Measurements from ENCODE around the gene ANKRD60. TPM values are rescaled to one million over a fixed set of nuclear protein-coding genes. Genes with fewer than 3 reads are reported as not detected.

The ANKRD60 gene
- total RNA-seq, 1 experiment from 2014 or later, result not detected

GRCh38 chr20:58194175-58194791 lies 34.2 kb downstream of the ANKRD60 start:
- DNase-seq (ENCODE audit: low read depth), result no peak

- DNase-seq (ENCODE audit: low read depth), result no peak
These were observed 35.9 kb downstream of the ANKRD60 start for GRCh38 chr20:58192567-58192966.

GRCh38 chr20:58192065-58192464 lies 36.4 kb downstream of the ANKRD60 start:
- DNase-seq (ENCODE audit: low read depth), result no peak

GRCh38 chr20:58188527-58188926 lies 39.9 kb downstream of the ANKRD60 start:
- no peak for DNase-seq (ENCODE audit: low read depth)

- DNase-seq (ENCODE audit: low read depth), result no peak
These were observed 43.5 kb downstream of the ANKRD60 start for GRCh38 chr20:58184984-58185383.

GRCh38 chr20:58184063-58184462 lies 44.4 kb downstream of the ANKRD60 start:
- no peak for DNase-seq (ENCODE audit: low read depth)

- no peak for DNase-seq (ENCODE audit: low read depth)
These were observed 45.8 kb downstream of the ANKRD60 start for GRCh38 chr20:58182521-58183140.

GRCh38 chr20:58179432-58180099 lies 48.9 kb downstream of the ANKRD60 start:
- peak; percentile 67 for DNase-seq (ENCODE audit: low read depth)

GRCh38 chr20:58179083-58179431 lies 49.4 kb downstream of the ANKRD60 start:
- no peak for DNase-seq (ENCODE audit: low read depth)

- DNase-seq (ENCODE audit: low read depth), result no peak
These were observed 50.7 kb downstream of the ANKRD60 start for GRCh38 chr20:58177799-58178198.

- DNase-seq (ENCODE audit: low read depth), result no peak
These were observed 52.6 kb downstream of the ANKRD60 start for GRCh38 chr20:58175836-58176235.

- DNase-seq (ENCODE audit: low read depth), result no peak
These were observed 53.0 kb downstream of the ANKRD60 start for GRCh38 chr20:58175425-58175824.

GRCh38 chr20:58174708-58175280 lies 53.7 kb downstream of the ANKRD60 start:
- peak; percentile 41 for DNase-seq (ENCODE audit: low read depth)

GRCh38 chr20:58173930-58174707 lies 54.3 kb downstream of the ANKRD60 start:
- DNase-seq (ENCODE audit: low read depth), result peak; percentile 36

GRCh38 chr20:58173091-58173490 lies 55.4 kb downstream of the ANKRD60 start:
- no peak for DNase-seq (ENCODE audit: low read depth)

- no peak for DNase-seq (ENCODE audit: low read depth)
These were observed 56.5 kb downstream of the ANKRD60 start for GRCh38 chr20:58171796-58172425.

GRCh38 chr20:58169450-58169849 lies 59.0 kb downstream of the ANKRD60 start:
- peak; percentile 46 for DNase-seq (ENCODE audit: low read depth)

- DNase-seq (ENCODE audit: low read depth), result no peak
These were observed 59.6 kb downstream of the ANKRD60 start for GRCh38 chr20:58168843-58169242.

GRCh38 chr20:58167759-58168158 lies 60.7 kb downstream of the ANKRD60 start:
- DNase-seq (ENCODE audit: low read depth), result no peak
